GM19372 (cell line): ENCODE results near the gene ANKRD13A.
"Not testable (repeated sequence)": the region's sequence is repeated elsewhere in the genome, so short reads cannot be mapped to it uniquely, and the experiment has no call there.

Source experiments
- ATAC-seq: cut with Tn5 transposase; IDR thresholded peaks from one replicate; pipeline ENCODE4 v1.9.1; 2021; ENCODE audit warnings: mild to moderate bottlenecking, low read depth, moderate library complexity; ENCODE audit not compliant: unreplicated experiment

The ANKRD13A gene

DNA sequence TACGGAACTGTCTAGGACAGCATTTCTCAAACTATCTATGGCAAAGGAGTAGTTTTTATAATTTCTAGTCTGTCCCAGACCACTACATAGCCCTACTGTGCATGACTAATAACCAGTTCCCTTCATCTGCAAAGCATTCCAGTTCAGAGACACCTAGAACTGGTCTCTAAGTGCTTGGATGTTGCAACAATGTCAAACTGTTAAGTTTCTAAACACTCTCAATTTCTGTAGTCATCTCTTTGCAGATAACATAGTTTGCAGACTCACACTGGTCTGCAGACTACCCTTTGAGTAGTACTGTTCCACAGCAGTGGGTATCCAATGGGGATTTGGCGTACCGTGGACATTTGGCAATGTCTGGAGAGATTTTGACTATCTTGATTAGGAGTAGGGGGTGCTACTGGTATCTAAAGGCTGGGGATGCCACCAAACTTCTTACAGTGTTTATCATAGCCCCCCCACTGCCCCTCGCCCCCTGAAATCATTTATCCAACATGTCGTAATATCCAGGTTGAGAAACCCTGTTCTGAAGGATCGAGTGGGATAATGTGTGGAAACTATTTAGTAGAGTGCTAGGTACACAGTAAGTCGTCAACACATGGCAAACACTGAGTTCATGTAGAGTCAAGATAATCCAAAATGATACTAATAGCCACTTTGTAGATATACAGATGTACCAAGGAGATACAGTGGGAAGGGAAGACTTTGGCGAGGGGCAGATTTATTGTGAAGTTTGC is 47.4 kb downstream of the ANKRD13A start:
- no peak for ATAC-seq

DNA sequence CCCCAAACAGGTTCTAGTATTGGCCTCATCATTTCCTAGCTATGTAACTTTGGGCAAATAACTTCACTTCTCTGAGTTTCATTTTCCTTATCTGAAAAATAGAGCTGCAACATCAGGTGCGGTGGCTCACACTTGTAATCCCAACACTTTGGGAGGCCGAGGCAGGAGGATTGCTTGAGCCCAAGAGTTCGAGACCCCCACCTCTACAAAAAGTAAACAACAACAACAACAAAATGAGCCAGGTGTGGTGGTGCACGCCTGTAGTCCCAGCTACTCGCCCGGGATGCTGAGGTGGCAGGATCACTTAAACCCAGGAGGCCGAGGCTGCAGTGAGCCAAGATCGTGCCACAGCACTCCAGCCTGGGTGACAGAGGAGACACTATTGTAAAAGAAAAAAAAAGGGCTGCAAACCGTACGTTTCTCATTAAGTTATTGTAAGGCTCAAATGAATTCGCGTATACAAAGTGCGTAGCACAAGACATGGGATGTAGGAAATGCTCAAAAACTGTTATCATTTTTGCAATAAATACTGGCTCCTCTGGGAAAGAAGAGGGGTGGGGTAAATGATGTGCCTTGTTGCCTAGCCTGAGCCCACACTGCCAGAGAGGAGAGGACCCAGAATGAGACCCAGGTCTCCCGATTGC is 48.2 kb downstream of the ANKRD13A start:
- ATAC-seq = no peak

DNA sequence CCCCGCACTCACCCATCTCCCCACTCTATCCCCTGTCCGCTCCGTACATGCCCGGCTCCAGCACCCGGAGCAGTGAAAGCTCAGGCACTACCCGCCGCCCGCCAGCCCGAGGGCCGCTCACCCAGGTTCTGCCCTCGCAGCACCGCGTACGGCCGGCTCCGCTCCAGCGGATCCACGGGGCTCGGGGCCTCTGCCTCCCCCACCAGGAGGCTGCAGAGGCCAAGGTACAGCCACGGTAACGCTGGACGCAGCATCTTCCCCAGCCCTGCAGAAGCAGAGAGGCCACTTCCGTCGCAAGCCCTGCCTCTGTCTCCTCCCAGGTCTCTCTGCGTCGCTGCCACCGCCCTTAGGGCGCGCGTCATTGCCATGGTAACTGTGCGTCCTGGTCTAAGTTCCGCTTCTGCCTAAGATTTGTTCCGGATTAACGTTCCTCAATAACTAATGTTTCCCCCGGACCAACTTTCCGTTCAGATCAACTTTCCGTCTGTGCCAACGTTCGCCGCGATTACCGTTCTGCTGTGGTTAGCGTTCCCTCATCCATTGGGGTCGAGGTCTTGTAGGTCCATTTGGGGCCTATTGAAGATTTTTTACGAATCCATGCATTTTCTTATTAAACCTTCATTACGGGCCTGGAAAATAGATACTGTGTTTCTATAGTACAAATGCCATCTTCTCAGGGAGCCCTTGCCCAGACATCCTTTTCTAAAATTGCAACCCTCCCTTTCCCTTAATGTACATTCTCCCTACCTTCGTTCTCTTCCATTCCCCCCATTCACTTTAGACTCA is 49.2 kb downstream of the ANKRD13A start, which contains the start of gene C12orf76:
Gene C12orf76 (minus strand): TSS at position 281 of the 786 bp plus-strand sequence. CDS start 27 bp downstream, at position 254.
- ATAC-seq = peak; percentile 99

DNA sequence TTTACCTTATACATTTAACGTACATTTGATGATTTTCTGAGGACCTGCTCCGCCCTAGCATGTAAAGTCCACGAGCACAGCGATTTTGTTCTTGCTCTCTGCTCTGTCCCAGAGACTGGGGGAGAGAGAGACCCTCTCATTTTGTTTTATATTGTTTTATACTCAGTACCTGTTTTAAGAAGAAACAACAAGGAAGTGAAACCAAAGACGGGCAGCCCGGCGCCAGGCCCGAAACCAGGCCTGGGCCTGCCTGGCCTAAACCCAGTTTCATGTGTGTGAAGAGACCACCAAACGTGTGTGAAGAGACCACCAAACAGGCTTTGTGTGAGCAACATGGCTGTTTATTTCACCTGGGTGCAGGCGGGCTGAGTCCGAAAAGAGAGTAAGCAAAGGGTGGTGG is 49.8 kb downstream of the ANKRD13A start:
- not testable (repeated sequence) for ATAC-seq

DNA sequence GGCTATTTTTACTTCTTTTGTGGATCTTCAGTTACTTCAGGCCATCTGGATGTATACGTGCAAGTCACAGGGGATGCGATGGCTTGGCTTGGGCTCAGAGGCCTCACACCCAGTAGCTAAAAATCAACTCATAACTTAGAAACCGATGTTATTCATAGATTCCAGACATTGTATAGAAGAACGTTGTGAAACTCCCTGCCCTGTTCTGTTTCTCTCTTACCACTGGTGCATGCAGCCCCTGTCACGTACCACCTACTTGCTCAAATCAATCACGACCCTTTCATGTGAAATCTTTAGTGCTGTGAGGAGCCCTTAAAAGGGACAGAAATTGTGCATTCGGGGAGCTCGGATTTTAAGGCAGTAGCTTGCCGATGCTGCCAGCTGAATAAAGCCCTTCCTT is 50.4 kb downstream of the ANKRD13A start:
- ATAC-seq = not testable (repeated sequence)

DNA sequence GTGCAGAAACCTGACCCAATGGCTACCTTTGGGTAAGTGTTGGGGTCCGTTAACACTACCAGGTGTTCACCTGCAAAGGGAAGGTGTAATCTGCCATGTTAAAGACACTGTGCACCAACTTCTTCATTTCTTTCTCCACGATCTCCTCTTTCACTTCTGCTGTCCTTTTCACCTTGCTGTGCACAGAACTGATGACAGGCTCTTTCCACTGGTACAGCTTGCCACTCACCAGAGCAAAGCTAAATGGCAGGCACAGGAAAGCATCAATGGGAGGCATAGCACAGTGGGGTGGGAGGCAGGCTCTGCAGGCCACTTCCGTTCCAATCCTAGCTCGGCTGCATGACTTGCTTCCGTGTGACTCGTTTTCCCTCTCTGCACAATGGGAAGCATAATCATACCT is 51.7 kb downstream of the ANKRD13A start:
- ATAC-seq = no peak

DNA sequence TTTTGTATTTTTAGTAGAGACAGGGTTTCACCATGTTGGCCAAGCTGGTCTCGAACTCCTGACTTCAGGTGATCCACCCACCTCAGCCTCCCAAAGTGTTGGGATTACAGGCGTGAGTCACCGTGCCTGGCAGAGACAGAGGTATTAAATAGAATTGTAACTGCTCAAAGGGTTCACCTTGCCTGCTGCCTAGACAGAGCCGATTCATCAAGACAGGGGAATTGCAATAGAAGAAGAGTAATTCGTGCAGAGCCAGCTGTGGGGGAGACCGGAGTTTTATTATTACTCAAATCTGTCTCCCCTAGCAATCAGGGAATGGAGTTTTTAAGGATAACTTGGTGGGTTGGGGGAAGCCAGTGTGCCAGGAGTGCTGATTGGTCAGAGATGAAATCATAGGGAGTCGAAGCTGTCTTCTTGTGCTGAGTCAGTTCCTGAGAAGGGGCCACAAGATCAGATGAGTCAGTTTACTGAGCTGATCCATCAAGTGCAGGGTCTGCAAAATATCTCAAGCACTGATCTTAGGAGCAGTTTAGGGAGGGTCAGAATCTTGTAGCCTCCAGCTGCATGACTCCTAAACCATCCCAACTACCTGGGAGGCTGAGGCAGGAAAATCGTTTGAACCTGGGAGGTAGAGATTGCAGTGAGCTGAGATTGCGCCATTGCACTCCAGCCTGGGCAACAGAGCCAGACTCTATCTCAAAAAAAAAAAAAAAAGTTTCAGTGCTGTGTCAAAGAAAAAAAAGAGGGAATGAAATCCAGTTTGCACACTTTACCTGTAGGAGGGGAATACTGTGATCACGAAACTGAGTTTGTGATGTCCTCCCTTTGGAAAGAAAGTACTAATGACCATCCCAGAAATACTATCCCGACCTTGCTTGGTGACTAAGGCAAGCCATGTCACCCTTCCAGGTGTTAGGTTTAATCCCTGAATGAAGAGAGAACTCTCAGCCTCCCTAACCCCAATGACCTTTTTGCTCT is 56.4 kb downstream of the ANKRD13A start:
- not testable (repeated sequence) for ATAC-seq

DNA sequence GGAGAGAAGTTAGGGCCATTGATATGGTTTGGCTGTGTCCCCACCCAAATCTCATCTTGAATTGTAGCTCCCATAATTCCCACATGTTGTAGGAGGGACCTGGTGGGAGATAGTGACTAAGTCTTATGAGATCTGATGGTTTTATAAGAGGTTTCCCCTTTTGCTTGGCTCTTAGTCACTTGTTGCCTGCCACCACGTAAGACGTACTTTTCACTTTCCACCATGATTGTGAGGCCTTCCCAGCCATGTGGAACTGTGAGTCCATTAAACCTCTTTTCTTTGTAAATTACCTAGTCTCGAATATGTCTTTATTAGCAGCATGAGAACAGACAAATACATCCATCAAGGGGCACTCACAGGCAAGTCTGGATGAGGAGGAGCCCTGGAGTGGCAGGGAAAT is 57.4 kb downstream of the ANKRD13A start:
- not testable (repeated sequence) for ATAC-seq

DNA sequence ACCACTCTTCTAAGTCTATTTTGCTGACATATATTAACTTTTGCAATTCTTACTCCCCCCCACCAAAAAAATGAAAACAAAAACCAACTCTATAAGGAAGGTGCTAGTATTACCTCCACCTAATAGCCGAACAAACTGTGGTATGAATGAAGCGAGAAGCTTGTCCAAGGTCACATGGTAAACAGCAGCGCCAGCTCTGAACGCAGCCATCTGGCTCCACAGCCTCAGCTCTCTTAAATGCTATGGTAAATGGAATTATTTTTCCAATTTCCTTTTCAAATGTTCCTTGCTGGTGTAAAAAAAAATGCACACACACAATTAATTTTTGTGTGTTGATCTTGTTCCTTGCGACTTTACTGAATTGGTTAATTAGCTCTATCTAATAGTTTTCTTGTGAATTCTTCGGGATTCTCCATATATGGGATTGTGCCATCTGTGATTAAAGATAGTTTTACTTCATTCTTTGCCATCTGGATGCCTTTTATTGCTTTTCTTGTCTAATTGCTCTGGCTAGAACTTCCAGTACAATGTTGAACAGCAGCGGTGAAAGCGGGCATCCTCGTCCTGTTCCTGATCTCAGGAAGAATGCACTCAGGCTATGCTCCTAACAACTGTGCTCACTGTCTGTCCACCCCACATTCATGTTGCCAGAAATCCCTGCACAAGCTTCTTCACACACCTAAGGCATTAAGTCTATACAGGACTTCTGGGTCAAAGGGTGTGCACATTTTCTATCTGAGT is 59.8 kb downstream of the ANKRD13A start:
- no peak for ATAC-seq

DNA sequence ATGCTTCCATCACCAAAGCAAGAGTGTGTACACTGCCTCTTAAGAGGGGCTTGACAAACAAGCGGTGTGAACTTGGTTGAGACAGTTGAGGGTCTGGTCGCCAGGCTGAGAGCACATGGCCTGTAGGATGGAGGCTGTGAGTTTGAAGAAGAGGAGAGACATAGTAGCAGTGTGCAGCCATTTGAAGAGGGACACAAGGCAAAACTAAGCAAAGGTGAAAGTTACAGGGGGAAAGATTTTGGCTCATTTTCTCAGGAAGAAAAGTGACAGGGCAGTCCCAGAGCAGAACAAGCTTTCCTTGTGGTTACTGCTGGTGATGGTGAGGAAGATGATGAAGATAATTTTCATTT is 60.4 kb downstream of the ANKRD13A start:
- no peak for ATAC-seq

DNA sequence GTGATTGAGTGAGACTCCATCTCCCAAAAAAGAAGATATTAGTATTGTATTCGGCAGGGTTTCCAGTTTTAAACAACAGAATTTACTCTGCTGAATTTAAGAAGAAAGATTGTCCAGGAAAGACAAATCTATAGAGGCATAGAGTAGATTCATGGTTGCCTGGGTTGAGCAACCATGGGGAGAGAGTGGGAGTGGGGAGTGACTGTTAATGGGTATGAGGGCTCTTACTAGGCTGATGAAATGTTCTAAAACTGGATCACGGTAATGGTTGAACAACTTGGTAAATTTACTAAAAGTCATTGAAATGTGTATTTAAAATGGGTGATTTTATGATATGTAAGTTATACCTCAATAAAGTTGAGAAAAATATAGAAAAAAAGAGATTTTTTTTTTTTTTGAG is 63.0 kb downstream of the ANKRD13A start:
- no peak for ATAC-seq

DNA sequence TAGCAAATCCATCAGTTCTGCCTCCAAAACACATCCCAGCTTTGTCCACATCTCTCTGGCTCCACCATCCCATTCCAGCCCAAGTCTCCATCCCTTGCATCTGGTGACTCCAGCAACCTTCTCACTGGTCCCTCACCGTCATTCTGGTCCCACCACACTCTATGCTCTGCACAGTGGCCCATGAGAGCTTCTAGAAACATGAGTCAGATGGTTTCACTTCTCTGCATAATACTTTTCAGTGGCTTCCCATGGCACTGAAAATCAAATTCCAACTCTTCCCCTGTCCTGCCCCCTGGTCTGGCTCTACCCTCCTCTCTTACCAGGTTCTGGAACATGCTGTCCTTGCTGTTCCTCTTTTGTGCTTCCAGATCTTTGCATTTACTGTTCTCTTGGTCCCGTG is 66.3 kb downstream of the ANKRD13A start:
- no peak for ATAC-seq

DNA sequence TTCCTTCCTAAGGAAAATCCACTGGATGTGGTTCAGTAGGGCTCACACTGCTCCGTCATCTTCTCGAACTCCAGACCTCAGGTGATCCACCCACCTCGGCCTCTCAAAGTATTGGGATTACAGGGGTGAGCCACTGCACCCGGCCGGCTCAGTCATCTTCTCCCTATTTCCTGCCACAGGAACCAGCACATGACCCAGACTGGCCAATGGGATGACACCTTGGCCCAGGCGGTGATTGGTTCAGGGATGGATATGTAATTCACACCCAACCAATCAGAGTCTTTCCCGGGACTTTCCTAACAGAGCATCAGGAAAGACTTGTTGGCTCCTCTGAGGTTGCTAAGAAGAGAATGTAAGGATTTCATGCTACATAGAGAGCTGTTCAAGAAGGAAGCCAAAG is 68.3 kb downstream of the ANKRD13A start:
- ATAC-seq = no peak

DNA sequence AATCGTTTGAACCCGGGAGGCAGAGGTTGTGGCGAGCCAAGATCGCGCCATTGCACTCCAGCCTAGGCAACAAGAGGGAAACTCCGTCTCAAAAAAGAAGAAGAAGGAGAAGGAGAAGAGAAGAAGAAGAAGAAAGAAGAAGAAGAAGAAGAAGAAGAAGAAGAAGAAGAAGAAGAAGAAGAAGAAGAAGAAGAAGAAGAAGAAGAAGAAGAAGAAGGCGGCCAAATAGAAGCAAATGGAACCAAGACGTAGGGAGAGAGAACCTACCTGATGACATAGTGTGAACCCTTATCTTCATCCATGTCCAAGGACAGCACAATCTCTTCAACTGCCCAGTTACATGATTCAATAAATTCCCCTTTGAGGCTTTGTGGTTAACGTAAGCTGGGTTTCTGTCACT is 68.9 kb downstream of the ANKRD13A start:
- not testable (repeated sequence) for ATAC-seq

DNA sequence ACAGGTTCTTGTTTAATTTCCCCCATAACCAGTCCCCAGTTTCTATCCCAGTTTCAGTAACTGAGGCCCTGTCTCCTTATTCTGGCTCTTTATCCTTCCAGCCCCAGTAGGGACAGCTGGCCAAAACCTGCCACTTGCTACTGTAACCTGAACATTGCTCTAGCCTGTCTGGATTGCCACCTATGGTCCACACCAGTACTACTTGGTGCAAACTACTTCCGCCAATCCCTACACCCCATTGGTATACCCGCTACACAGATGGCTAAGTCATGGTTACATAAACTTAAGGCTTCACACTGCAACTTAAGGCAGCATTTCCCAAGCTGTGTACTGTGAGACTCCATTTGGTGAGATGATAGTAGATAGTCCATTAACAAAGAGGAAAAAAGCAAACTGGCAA is 69.4 kb downstream of the ANKRD13A start:
- no peak for ATAC-seq

DNA sequence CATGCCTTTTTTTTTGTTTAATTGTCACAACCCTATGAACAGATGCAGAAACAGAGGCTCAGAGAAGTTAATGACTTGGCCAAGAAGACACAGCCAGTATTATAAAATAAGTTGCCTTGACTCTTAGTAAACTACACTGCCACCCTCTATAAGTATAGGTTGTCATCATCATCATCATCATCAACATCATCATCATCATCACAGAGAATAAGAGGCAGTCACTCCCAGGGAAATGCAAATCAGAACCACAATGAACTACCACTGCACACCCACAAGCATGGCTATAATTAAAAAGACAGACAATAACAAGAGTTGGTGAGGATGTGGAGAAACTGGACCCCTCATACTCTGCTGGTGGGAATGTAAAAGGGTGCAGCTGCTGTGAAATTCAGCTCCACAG is 72.3 kb downstream of the ANKRD13A start:
- no peak for ATAC-seq

DNA sequence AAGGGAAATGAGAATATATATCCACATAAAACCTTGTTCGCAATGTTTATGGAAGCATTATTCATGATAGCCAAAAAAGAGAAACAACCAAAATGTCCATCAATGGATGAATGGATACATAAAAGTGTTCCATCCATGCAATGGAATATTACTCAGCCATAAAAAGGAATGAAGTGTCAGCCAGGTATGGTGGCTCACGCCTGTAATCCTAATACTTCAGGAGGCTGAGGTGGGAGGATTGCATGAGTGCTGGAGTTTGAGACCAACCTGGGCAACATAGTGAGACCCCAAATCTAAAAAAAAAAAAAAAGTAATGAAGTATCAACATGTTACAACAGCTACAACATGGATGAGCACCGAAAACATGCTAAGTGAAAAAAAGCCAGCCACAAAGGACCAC is 72.7 kb downstream of the ANKRD13A start:
- ATAC-seq = no peak

DNA sequence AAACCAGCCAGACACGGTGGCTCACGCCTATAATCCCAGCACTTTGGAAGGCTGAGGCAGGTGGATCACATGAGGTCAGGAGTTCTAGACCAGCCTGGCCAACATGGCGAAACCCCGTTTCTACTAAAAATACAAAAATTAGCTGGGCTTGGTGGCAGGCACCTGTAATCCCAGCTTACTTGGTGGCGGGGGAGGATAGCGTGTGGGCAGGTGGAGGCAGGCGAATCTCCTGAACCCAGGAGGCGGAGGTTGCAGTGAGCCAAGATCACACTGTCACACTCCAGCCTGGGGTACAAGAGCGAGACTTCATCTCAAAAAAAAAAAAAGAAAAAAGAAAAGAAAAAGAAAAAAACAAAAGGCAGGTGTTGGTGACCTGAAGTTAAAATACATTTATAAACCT is 73.4 kb downstream of the ANKRD13A start:
- not testable (repeated sequence) for ATAC-seq

DNA sequence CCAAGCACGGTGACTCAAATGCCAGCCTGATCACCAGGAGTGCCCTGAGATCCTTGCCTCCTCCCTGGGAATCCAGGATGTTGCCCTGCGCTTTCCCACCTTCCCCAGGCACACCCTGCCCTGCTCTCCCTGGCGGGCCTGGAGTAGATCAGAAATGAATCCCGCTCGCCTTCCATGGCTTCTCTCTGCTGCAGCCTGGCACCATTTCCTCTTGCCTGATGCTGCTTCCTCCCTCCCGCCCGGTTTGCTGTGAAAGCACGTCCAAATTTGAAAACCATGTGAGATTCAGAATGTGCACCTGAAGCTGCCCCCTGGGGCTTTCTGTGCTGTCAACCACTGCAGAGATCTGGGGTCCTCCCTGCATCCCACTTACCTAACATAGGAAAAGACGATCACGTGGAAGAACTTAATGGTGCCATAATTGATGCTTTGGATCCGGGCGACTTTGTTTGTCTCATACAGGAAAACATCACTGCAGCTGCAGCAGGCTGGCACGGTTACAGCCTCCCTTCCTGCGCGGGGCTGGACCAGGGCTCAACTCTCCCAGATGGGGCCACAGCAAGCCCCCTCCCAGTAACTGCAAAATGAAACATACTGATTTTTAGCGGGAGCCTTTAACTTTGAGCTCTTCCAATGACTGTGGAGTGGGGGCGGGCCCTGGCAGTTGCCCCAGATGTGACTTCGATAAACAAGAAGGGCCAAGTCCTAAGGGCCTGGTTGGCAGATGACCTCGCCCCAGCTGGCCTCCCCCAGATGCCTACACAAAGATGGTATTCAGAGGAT is 74.0 kb downstream of the ANKRD13A start:
- no peak for ATAC-seq
